ENCODE results near the gene UNC13C. TPM values are rescaled to one million over a fixed set of nuclear protein-coding genes. Genes with fewer than 3 reads are reported as not detected.

Gene UNC13C
- total and polyA plus RNA-seq, 5 donors from 2014 or later = not detected

DNA sequence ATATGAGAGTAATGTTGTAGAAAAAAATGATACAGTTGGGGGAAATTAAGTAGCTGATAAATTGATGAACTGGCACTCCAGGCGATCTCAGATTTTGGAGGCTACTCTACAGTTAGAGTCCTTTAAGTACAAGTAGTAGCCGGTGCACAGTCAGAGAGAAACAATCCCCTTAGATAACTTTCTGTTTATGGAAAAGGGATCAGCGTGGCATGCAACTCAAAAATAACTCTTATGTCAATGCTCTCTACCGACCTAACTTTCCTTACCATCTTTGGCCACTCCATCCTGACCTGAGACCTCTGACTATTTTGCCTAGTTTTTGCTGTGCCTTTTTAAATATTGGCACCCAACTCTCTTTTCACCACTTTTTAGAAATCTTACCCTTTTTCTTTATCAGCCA lies 299.6 kb downstream of the UNC13C start:
- H3K4me3 Mint-ChIP-seq = no peak overlapping the region
- no peak for DNase-seq
- no peaks in the 10 kb centered on the region for H3K4me1 ChIP-seq (ENCODE audit: control insufficient read depth, insufficient read depth, low read length, poor library complexity, severe bottlenecking)
- no peaks in the 10 kb centered on the region for H3K4me1 Mint-ChIP-seq
- H3K27ac Mint-ChIP-seq = no peak overlapping the region
- no peaks in the 10 kb centered on the region for H3K36me3 Mint-ChIP-seq
- H3K27me3 ChIP-seq (ENCODE audit: control insufficient read depth, insufficient read depth, low read length) = no peaks in the 10 kb centered on the region
- H3K4me3 ChIP-seq (ENCODE audit: low read depth, low read length) = no peak overlapping the region
- H3K9me3 ChIP-seq (ENCODE audit: control insufficient read depth in 2 of 2, low read length in 2 of 2) = no peaks in the 10 kb centered on the region
- no peaks in the 10 kb centered on the region for H3K27me3 Mint-ChIP-seq
- H3K9me3 Mint-ChIP-seq = peaks cover 0 to 3% (median 0%) of the 10 kb centered on the region in 7 donors
- no peak overlapping the region for H3K27ac ChIP-seq (ENCODE audit: insufficient read depth, low read length, poor library complexity, severe bottlenecking)
- no peak for ATAC-seq (ENCODE audit: low read depth in 2 of 2)
- no peaks in the 10 kb centered on the region for H3K36me3 ChIP-seq (ENCODE audit: control insufficient read depth, insufficient read depth, low read length)

DNA sequence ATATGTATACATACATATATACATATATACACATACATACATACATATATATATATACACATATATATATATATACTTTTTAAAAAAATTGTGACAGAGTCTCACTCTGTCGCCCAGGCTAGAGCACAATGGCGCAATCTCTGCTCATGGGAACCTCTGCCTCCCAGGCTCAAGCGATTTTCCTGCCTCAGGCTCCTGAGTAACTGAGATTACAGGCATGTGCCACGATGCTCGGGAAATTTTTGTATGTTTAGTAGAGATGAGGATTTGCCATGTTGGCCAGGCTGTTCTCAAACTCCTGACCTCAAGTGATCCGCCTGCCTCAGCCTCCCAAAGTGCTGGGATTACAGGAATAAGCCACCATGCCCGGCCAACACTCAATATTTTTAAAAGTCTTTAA lies 302.5 kb downstream of the UNC13C start:
- Histone ChIP-seq H3K9me3 (ENCODE audit: control insufficient read depth in 2 of 2, low read length in 2 of 2) (no peaks in the 10 kb centered on the region), H3K4me1 (ENCODE audit: control insufficient read depth, insufficient read depth, low read length, poor library complexity, severe bottlenecking) (no peaks in the 10 kb centered on the region), H3K27ac (ENCODE audit: insufficient read depth, low read length, poor library complexity, severe bottlenecking) (no peak overlapping the region), H3K4me3 (ENCODE audit: low read depth, low read length) (no peak overlapping the region), H3K27me3 (ENCODE audit: control insufficient read depth, insufficient read depth, low read length) (no peaks in the 10 kb centered on the region), H3K36me3 (ENCODE audit: control insufficient read depth, insufficient read depth, low read length) (no peaks in the 10 kb centered on the region)
- DNase-seq = no peak
- no peak for ATAC-seq (ENCODE audit: low read depth in 2 of 2)
- H3K27ac Mint-ChIP-seq = no peak overlapping the region
- no peaks in the 10 kb centered on the region for H3K4me1 Mint-ChIP-seq
- no peaks in the 10 kb centered on the region for H3K36me3 Mint-ChIP-seq
- H3K4me3 Mint-ChIP-seq = no peak overlapping the region
- peaks cover 0 to 1% (median 0%) of the 10 kb centered on the region in 7 donors for H3K9me3 Mint-ChIP-seq
- no peaks in the 10 kb centered on the region for H3K27me3 Mint-ChIP-seq

DNA sequence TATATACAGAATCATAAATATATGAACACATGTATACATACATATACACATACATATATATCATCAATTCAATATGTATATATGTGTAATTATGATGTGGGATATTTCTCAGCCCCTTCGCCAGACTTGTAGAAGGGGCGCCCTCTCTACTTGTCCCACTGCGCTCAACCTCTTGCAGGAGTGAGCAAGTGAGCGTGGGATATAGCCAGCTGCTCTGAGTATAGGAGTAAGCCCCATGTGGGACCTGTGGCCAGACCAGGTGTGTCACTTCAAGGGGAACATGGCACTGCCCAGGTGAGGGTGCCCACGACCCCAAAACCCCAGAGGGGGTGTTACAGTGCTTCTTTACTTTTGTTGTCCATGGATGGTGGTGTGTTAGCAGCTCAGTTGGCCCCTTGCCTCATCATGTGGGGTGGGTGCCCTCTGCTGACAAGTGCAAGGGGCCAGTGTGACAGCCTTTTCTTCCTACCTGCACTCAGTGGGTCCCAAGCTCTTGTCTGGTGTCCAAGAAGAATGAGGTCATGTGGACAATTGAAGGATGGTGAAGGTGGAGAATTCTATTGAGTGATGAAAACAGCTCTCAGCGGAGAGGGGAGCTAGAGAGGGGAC lies 304.1 kb downstream of the UNC13C start:
- Mint-ChIP-seq H3K9me3 (no peaks in the 10 kb centered on the region), H3K27ac (no peak overlapping the region), H3K27me3 (no peaks in the 10 kb centered on the region), H3K4me1 (no peaks in the 10 kb centered on the region), H3K36me3 (no peaks in the 10 kb centered on the region), H3K4me3 (no peak overlapping the region)
- Histone ChIP-seq H3K36me3 (ENCODE audit: control insufficient read depth, insufficient read depth, low read length) (no peaks in the 10 kb centered on the region), H3K4me3 (ENCODE audit: low read depth, low read length) (no peak overlapping the region), H3K4me1 (ENCODE audit: control insufficient read depth, insufficient read depth, low read length, poor library complexity, severe bottlenecking) (no peaks in the 10 kb centered on the region), H3K9me3 (ENCODE audit: control insufficient read depth in 2 of 2, low read length in 2 of 2) (no peaks in the 10 kb centered on the region), H3K27ac (ENCODE audit: insufficient read depth, low read length, poor library complexity, severe bottlenecking) (no peak overlapping the region), H3K27me3 (ENCODE audit: control insufficient read depth, insufficient read depth, low read length) (no peaks in the 10 kb centered on the region)
- DNase-seq = no peak
- no peak for ATAC-seq (ENCODE audit: low read depth in 2 of 2)

DNA sequence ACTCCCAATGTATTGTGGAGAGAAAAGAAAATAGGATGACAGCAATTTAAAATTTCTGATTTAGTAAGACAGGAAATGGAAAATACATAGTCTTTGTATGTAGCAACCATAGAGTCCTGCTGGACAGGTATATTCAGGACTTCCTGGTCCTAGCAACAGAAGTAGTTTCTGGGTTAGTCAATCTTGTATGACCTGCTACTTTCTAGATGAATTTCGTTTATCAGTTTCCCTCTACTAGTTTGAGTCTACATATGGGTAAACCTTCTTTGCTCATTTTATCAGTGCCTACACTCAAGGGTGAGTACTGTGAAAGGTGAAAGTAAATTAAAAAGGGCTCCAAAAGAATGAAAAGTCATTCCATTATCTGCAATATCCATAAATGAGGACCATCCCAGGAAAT lies 309.8 kb downstream of the UNC13C start:
- peaks cover 0 to 2% (median 0%) of the 10 kb centered on the region in 7 donors for H3K9me3 Mint-ChIP-seq
- H3K27me3 Mint-ChIP-seq = no peaks in the 10 kb centered on the region
- ATAC-seq (ENCODE audit: low read depth in 2 of 2) = no peak
- H3K27ac Mint-ChIP-seq = no peak overlapping the region
- Histone ChIP-seq H3K9me3 (ENCODE audit: control insufficient read depth in 2 of 2, low read length in 2 of 2) (no peaks in the 10 kb centered on the region), H3K27me3 (ENCODE audit: control insufficient read depth, insufficient read depth, low read length) (no peaks in the 10 kb centered on the region), H3K27ac (ENCODE audit: insufficient read depth, low read length, poor library complexity, severe bottlenecking) (no peak overlapping the region), H3K4me3 (ENCODE audit: low read depth, low read length) (no peak overlapping the region), H3K36me3 (ENCODE audit: control insufficient read depth, insufficient read depth, low read length) (no peaks in the 10 kb centered on the region), H3K4me1 (ENCODE audit: control insufficient read depth, insufficient read depth, low read length, poor library complexity, severe bottlenecking) (no peaks in the 10 kb centered on the region)
- DNase-seq = no peak
- peak overlapping the region in 1 of 4 donors; percentile 28 for H3K4me3 Mint-ChIP-seq
- H3K36me3 Mint-ChIP-seq = no peaks in the 10 kb centered on the region
- peaks cover 0 to 4% (median 0%) of the 10 kb centered on the region in 4 donors for H3K4me1 Mint-ChIP-seq

DNA sequence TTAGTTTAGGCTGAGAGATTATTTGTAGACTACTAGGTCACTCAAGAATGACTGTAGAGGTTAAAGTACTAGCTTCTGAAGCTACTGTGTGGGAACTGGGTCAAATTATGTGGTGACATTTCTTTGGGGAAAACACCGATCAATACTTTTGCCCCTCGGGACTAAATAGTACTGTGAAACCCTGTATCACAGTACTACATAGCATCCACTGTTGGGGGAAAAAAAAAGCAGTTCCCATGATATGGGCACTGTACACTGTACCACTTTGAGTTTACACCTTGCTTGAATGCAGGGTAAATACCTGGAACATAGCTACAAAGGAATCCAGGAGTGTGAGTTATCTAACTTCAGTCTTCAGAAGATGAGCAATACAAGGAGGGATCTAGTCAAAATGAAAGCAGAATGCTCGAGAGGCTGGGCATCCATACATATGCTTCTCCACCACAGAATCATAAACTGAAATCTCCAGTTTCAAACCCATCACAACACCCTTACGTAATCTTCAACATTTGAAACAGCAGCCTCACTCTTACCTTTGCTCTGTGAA lies 311.4 kb downstream of the UNC13C start:
- no peak overlapping the region for H3K4me3 ChIP-seq (ENCODE audit: low read depth, low read length)
- DNase-seq (peak in 1 of 3 donors; percentile 7), ATAC-seq (ENCODE audit: low read depth in 2 of 2) (no peak)
- no peaks in the 10 kb centered on the region for H3K4me1 ChIP-seq (ENCODE audit: control insufficient read depth, insufficient read depth, low read length, poor library complexity, severe bottlenecking)
- H3K4me3 Mint-ChIP-seq = peak overlapping the region in 1 of 4 donors; percentile 61
- no peaks in the 10 kb centered on the region for H3K9me3 ChIP-seq (ENCODE audit: control insufficient read depth in 2 of 2, low read length in 2 of 2)
- no peaks in the 10 kb centered on the region for H3K27me3 ChIP-seq (ENCODE audit: control insufficient read depth, insufficient read depth, low read length)
- H3K27me3 Mint-ChIP-seq = no peaks in the 10 kb centered on the region
- no peak overlapping the region for H3K27ac Mint-ChIP-seq
- no peaks in the 10 kb centered on the region for H3K36me3 Mint-ChIP-seq
- H3K4me1 Mint-ChIP-seq = peaks cover 0 to 4% (median 0%) of the 10 kb centered on the region in 4 donors
- H3K9me3 Mint-ChIP-seq = peaks cover 0 to 3% (median 0%) of the 10 kb centered on the region in 7 donors
- no peaks in the 10 kb centered on the region for H3K36me3 ChIP-seq (ENCODE audit: control insufficient read depth, insufficient read depth, low read length)
- H3K27ac ChIP-seq (ENCODE audit: insufficient read depth, low read length, poor library complexity, severe bottlenecking) = no peak overlapping the region

DNA sequence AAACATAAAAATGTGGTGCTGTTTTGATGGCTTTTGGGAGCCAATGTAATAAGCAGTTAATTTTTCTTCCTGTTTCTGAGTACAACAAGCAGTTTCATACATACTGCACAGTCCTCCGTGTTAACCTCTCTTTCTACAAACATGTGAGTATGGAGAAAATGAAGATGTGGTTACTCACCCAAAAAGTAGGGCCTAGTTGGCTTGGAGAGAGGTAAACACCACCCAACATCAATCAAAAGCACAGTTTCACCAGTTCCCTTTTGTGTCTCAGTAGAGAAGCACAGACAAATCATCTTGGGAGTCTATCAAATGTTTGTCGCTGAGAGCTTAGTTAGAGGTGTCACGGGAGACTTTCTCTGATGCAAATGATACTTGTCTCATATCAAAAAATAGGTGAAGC lies 320.2 kb downstream of the UNC13C start:
- Mint-ChIP-seq H3K36me3 (no peaks in the 10 kb centered on the region), H3K9me3 (peaks cover 0 to 3% (median 1%) of the 10 kb centered on the region in 7 donors), H3K4me1 (no peaks in the 10 kb centered on the region)

DNA sequence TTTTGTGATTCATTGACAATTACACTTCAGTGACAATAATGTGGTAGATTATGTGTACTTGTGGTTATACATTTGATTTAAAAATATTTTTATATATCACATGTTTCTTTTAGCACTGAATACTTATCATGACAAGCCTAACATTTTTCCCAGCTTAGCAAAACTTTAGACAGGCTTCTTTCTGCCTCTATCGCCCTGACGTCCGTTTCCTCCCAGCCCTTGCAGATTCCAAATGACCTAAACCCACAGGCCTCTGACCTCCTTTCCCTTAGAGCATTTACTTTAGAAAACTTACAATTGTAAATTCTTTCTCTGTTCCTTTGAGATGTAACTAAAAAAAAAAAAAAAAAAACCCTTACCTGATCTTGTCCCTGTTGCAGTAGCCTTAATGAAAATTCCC lies 326.1 kb downstream of the UNC13C start:
- Mint-ChIP-seq H3K36me3 (no peaks in the 10 kb centered on the region), H3K4me1 (no peaks in the 10 kb centered on the region), H3K9me3 (peaks cover 0 to 7% (median 4%) of the 10 kb centered on the region in 7 donors), H3K4me3 (no peak overlapping the region), H3K27me3 (no peaks in the 10 kb centered on the region), H3K27ac (no peak overlapping the region)
- Histone ChIP-seq H3K4me1 (ENCODE audit: control insufficient read depth, insufficient read depth, low read length, poor library complexity, severe bottlenecking) (no peaks in the 10 kb centered on the region), H3K27ac (ENCODE audit: insufficient read depth, low read length, poor library complexity, severe bottlenecking) (no peak overlapping the region), H3K4me3 (ENCODE audit: low read depth, low read length) (no peak overlapping the region), H3K9me3 (ENCODE audit: control insufficient read depth in 2 of 2, low read length in 2 of 2) (no peaks in the 10 kb centered on the region), H3K27me3 (ENCODE audit: control insufficient read depth, insufficient read depth, low read length) (no peaks in the 10 kb centered on the region), H3K36me3 (ENCODE audit: control insufficient read depth, insufficient read depth, low read length) (no peaks in the 10 kb centered on the region)
- ATAC-seq (ENCODE audit: low read depth in 2 of 2) (no peak), DNase-seq (no peak)

More for the DNA sequence above, 320.2 kb downstream of the UNC13C start:
- Histone ChIP-seq H3K4me3 (ENCODE audit: low read depth, low read length) (no peak overlapping the region), H3K27ac (ENCODE audit: insufficient read depth, low read length, poor library complexity, severe bottlenecking) (no peak overlapping the region), H3K4me1 (ENCODE audit: control insufficient read depth, insufficient read depth, low read length, poor library complexity, severe bottlenecking) (no peaks in the 10 kb centered on the region), H3K27me3 (ENCODE audit: control insufficient read depth, insufficient read depth, low read length) (no peaks in the 10 kb centered on the region), H3K36me3 (ENCODE audit: control insufficient read depth, insufficient read depth, low read length) (no peaks in the 10 kb centered on the region), H3K9me3 (ENCODE audit: control insufficient read depth in 2 of 2, low read length in 2 of 2) (no peaks in the 10 kb centered on the region)
- Mint-ChIP-seq H3K27me3 (no peaks in the 10 kb centered on the region), H3K4me3 (no peak overlapping the region), H3K27ac (no peak overlapping the region)
- DNase-seq (no peak), ATAC-seq (ENCODE audit: low read depth in 2 of 2) (no peak)

DNA sequence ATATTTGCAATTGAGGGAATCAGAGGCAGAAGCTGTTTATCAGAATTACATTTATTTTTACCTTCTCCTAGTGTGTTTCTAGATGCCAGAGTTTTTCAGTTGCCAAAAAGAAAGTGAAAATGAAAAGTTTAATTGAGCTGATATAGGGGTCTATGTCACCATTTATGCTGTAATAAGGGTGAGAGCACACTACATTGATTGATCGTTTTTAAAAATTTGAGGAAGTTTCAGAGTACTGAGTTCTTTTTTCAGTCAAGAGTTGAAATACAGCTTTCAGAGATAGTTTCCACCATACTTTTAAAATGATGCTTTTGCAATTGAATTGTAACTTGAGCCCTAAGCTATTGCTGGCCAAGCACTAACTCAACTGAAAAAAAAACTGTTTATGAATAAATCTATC lies 326.9 kb downstream of the UNC13C start:
- no peaks in the 10 kb centered on the region for H3K27me3 Mint-ChIP-seq
- no peaks in the 10 kb centered on the region for H3K27me3 ChIP-seq (ENCODE audit: control insufficient read depth, insufficient read depth, low read length)
- no peak overlapping the region for H3K27ac Mint-ChIP-seq
- H3K36me3 Mint-ChIP-seq = no peaks in the 10 kb centered on the region
- no peak for ATAC-seq (ENCODE audit: low read depth in 2 of 2)
- H3K4me3 Mint-ChIP-seq = no peak overlapping the region
- no peaks in the 10 kb centered on the region for H3K36me3 ChIP-seq (ENCODE audit: control insufficient read depth, insufficient read depth, low read length)
- DNase-seq = no peak
- peaks cover 0 to 7% (median 4%) of the 10 kb centered on the region in 7 donors for H3K9me3 Mint-ChIP-seq
- no peaks in the 10 kb centered on the region for H3K4me1 ChIP-seq (ENCODE audit: control insufficient read depth, insufficient read depth, low read length, poor library complexity, severe bottlenecking)
- H3K9me3 ChIP-seq (ENCODE audit: control insufficient read depth in 2 of 2, low read length in 2 of 2) = no peaks in the 10 kb centered on the region
- no peak overlapping the region for H3K27ac ChIP-seq (ENCODE audit: insufficient read depth, low read length, poor library complexity, severe bottlenecking)
- H3K4me1 Mint-ChIP-seq = no peaks in the 10 kb centered on the region
- no peak overlapping the region for H3K4me3 ChIP-seq (ENCODE audit: low read depth, low read length)

All from CD4-positive, CD25-positive, alpha-beta regulatory T cell (primary cell).